ENCODE measurements around the gene CYP26B1.

CYP26B1 gene

DNA sequence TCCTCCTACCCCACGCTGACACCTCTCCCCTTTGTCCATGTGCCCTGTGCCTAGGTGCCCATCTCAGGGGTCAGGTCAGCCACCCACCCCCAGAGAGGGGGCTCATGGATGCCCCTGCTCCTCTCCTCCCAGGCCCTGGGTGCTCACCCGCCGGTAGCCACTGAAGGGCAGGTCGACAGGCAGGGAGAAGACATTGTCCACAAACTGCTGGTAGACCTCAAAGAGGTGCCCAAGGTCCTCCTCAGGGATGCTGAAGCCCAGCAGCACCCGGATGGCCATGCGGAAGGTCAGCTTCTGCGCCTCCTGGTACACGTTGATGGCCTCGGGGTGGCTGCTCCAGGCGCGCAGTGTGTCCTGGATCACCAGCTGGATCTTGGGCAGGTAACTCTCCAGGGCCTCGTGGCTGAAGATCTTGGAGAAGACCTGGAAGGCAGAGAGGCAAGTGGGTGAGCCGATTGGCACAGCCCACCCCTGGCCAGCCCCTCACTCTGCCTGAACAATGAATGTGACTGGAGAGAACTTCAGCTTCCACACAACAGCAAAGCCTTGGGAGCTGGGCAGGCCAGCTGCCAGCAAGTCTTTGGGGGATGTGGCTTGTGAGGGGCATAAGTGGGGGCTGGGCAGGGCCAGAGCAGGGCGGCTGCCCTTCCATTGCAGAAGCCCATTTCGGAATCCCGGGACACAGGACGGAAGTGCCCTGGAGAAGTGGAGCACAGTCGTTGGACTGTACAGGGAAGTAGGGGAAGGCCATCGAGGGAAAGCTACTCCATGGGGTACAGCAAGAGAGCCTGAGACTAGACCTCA lies 12.5 kb downstream of the CYP26B1 start:
- no peak for ATAC-seq
- TF ChIP-seq ZFP30 (CRISPR knock-in tag; IDR thresholded peaks at IDR 0.05) (peak; percentile 12; the same call in 1 of the 2 replicates), OSR1 (CRISPR knock-in tag; IDR thresholded peaks at IDR 0.05) (no peak)
- TF ChIP-seq, protein P1, sequence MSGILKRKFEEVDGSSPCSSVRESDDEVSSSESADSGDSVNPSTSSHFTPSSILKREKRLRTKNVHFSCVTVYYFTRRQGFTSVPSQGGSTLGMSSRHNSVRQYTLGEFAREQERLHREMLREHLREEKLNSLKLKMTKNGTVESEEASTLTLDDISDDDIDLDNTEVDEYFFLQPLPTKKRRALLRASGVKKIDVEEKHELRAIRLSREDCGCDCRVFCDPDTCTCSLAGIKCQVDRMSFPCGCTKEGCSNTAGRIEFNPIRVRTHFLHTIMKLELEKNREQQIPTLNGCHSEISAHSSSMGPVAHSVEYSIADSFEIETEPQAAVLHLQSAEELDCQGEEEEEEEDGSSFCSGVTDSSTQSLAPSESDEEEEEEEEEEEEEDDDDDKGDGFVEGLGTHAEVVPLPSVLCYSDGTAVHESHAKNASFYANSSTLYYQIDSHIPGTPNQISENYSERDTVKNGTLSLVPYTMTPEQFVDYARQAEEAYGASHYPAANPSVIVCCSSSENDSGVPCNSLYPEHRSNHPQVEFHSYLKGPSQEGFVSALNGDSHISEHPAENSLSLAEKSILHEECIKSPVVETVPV (CRISPR knock-in tag; IDR thresholded peaks at IDR 0.05) = 0 out of 2 replicates have a peak, but pooled peaks have one; percentile 2

DNA sequence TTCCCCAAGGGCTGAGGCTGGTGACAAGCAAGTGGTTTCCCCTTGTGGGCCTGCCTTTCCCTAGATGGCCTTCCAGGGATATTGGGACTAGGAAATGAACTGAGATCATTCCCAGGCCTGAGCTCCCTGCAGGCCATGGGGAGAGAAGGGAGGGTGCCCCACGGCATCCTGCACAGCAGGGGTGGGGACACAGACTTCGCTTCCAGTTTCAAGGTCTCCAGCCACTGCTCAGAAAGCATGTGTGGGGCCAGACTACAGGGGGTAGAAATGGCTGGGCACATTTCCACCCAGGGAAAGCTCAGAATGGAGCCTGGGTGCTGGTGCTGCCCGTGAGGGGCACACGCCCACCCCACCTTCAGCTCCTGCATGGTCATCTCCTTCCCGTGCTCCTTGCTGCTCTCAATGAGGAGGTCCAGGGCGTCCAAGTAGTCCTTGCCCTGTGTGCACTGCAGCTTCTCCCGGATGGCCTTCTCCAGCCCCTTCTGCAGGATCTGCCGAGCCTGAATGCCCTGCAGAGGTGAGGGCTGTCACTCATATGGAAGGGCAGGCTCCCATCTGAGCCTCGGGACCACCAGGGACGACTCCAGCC lies 13.2 kb downstream of the CYP26B1 start:
- 0 out of 2 replicates have a peak, but pooled peaks have one; percentile 47 for TF ChIP-seq ESRRG (CRISPR knock-in tag; IDR thresholded peaks at IDR 0.05)
- TF ChIP-seq ZNF565 (CRISPR knock-in tag; conservative IDR thresholded peaks at IDR 0.05; ENCODE audit: low read depth) = no peak
- TF ChIP-seq, protein P1 (CRISPR knock-in tag; IDR thresholded peaks at IDR 0.05) = 0 out of 2 replicates have a peak, but pooled peaks have one; percentile 28
- TF ChIP-seq GLIS3 (CRISPR knock-in tag; IDR thresholded peaks at IDR 0.05) = 0 out of 2 replicates have a peak, but pooled peaks have one; percentile 61
- ATAC-seq = no peak

DNA sequence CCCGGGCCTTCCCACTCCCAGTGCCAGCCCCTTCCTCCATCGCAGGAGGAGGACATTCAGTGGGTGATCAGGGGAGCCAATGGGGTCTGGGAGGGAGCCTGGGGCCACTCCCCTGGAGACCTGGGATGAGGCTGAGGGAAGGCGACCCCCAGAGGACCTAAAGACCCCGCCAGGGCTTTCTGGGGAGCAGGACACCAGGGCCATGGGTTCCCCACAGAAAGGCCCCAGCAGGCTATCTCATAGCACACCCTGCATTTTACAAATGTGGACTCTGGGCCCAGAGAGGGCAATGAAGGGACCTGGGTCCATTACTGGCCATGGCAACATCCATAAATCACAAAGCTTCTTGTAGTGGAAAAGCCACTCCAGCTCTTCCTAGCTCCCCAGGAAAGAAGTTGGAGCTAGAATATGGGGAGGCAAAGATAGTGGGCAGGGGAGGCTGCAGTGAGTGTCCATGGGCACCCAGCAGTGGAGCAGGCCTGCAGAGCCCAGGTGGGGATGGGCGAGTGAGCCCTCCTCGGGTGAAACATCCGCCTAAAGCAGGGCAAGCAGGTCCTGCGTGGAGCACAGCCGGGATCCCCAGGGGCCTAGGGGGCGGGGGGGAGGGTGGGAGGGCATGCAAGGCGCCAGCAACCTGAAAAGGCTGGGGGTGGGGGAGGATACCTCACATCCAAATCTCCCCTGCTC lies 13.8 kb downstream of the CYP26B1 start:
- ATAC-seq = no peak
- TF ChIP-seq CSDC2 (CRISPR knock-in tag; IDR thresholded peaks at IDR 0.05) = no peak
- no peak for TF ChIP-seq ZNF565 (CRISPR knock-in tag; conservative IDR thresholded peaks at IDR 0.05; ENCODE audit: low read depth)
- 0 out of 2 replicates have a peak, but pooled peaks have one; percentile 3 for TF ChIP-seq ZFP30 (CRISPR knock-in tag; IDR thresholded peaks at IDR 0.05)

DNA sequence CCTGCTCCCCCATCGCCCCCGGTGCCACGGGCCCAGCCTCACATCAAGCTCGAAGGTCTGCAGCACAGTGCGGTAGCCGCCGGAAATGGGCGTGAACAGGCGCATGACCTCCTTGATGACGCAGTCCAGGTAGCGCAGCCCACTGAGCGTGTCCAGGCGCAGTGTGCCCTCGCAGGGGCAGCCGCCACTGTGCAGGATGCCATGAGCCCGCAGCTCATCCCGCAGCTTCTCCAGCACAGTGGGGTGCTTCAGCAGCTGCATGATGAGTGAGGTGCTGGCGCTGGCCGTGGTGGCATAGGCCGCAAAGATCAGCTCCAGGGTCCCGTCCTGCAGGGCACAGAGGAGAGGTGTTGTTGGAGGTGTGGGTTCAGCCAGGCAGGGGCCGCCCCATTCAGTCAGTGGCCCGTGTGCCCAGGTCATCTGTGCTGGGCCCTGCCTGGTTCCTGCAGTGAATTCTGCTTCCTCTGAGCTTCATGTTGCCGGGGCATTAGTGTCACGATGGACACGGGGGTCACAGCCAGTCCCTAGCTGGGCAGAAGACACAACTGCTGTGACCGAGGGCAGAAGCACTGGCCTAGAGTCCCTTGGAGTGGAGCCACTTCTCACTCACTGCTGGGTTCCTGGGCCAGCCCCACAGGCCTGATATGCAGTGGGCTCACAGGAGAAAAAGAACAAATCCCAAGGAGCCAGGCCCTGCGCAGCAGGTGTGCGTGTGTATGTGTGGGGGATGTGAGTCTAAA lies 14.5 kb downstream of the CYP26B1 start:
- no peak for ATAC-seq
- TF ChIP-seq, protein P2, sequence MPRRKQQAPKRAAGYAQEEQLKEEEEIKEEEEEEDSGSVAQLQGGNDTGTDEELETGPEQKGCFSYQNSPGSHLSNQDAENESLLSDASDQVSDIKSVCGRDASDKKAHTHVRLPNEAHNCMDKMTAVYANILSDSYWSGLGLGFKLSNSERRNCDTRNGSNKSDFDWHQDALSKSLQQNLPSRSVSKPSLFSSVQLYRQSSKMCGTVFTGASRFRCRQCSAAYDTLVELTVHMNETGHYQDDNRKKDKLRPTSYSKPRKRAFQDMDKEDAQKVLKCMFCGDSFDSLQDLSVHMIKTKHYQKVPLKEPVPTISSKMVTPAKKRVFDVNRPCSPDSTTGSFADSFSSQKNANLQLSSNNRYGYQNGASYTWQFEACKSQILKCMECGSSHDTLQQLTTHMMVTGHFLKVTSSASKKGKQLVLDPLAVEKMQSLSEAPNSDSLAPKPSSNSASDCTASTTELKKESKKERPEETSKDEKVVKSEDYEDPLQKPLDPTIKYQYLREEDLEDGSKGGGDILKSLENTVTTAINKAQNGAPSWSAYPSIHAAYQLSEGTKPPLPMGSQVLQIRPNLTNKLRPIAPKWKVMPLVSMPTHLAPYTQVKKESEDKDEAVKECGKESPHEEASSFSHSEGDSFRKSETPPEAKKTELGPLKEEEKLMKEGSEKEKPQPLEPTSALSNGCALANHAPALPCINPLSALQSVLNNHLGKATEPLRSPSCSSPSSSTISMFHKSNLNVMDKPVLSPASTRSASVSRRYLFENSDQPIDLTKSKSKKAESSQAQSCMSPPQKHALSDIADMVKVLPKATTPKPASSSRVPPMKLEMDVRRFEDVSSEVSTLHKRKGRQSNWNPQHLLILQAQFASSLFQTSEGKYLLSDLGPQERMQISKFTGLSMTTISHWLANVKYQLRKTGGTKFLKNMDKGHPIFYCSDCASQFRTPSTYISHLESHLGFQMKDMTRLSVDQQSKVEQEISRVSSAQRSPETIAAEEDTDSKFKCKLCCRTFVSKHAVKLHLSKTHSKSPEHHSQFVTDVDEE (CRISPR knock-in tag; IDR thresholded peaks at IDR 0.05) = no peak
- TF ChIP-seq ISL1 (CRISPR knock-in tag; IDR thresholded peaks at IDR 0.05) = no peak
- TF ChIP-seq, protein P3, sequence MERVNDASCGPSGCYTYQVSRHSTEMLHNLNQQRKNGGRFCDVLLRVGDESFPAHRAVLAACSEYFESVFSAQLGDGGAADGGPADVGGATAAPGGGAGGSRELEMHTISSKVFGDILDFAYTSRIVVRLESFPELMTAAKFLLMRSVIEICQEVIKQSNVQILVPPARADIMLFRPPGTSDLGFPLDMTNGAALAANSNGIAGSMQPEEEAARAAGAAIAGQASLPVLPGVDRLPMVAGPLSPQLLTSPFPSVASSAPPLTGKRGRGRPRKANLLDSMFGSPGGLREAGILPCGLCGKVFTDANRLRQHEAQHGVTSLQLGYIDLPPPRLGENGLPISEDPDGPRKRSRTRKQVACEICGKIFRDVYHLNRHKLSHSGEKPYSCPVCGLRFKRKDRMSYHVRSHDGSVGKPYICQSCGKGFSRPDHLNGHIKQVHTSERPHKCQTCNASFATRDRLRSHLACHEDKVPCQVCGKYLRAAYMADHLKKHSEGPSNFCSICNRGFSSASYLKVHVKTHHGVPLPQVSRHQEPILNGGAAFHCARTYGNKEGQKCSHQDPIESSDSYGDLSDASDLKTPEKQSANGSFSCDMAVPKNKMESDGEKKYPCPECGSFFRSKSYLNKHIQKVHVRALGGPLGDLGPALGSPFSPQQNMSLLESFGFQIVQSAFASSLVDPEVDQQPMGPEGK (CRISPR knock-in tag; IDR thresholded peaks at IDR 0.05; ENCODE audit: borderline replicate concordance) = no peak
- TF ChIP-seq OSR1 (CRISPR knock-in tag; IDR thresholded peaks at IDR 0.05) = no peak
- TF ChIP-seq ESRRG (CRISPR knock-in tag; IDR thresholded peaks at IDR 0.05) = no peak
- no peak for TF ChIP-seq CSDC2 (CRISPR knock-in tag; IDR thresholded peaks at IDR 0.05)
- TF ChIP-seq, protein P4, sequence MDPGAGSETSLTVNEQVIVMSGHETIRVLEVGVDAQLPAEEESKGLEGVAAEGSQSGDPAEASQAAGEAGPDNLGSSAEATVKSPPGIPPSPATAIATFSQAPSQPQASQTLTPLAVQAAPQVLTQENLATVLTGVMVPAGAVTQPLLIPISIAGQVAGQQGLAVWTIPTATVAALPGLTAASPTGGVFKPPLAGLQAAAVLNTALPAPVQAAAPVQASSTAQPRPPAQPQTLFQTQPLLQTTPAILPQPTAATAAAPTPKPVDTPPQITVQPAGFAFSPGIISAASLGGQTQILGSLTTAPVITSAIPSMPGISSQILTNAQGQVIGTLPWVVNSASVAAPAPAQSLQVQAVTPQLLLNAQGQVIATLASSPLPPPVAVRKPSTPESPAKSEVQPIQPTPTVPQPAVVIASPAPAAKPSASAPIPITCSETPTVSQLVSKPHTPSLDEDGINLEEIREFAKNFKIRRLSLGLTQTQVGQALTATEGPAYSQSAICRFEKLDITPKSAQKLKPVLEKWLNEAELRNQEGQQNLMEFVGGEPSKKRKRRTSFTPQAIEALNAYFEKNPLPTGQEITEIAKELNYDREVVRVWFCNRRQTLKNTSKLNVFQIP (CRISPR knock-in tag; IDR thresholded peaks at IDR 0.05; ENCODE audit: borderline replicate concordance, low read depth) = no peak
- TF ChIP-seq BACH2 (CRISPR knock-in tag; IDR thresholded peaks at IDR 0.05; ENCODE audit: borderline replicate concordance) = no peak
- TF ChIP-seq, protein P1 (CRISPR knock-in tag; IDR thresholded peaks at IDR 0.05) = no peak
- no peak for TF ChIP-seq SNAI2 (CRISPR knock-in tag; IDR thresholded peaks at IDR 0.05)
- no peak for TF ChIP-seq ZNF70 (CRISPR knock-in tag; IDR thresholded peaks at IDR 0.05)
- TF ChIP-seq RARB (CRISPR knock-in tag; IDR thresholded peaks at IDR 0.05) = no peak
- no peak for TF ChIP-seq ZFP30 (CRISPR knock-in tag; IDR thresholded peaks at IDR 0.05)
- TF ChIP-seq PPARA (CRISPR knock-in tag; IDR thresholded peaks at IDR 0.05; ENCODE audit: borderline replicate concordance) = no peak
- TF ChIP-seq ZNF8 (CRISPR knock-in tag; IDR thresholded peaks at IDR 0.05) = no peak
- TF ChIP-seq TCF4 (CRISPR knock-in tag; IDR thresholded peaks at IDR 0.05; ENCODE audit: borderline replicate concordance) = no peak
- no peak for TF ChIP-seq ZFP3 (CRISPR knock-in tag; IDR thresholded peaks at IDR 0.05)
- no peak for TF ChIP-seq GLIS3 (CRISPR knock-in tag; IDR thresholded peaks at IDR 0.05)
